ENCODE results near the gene CD63.

DNA sequence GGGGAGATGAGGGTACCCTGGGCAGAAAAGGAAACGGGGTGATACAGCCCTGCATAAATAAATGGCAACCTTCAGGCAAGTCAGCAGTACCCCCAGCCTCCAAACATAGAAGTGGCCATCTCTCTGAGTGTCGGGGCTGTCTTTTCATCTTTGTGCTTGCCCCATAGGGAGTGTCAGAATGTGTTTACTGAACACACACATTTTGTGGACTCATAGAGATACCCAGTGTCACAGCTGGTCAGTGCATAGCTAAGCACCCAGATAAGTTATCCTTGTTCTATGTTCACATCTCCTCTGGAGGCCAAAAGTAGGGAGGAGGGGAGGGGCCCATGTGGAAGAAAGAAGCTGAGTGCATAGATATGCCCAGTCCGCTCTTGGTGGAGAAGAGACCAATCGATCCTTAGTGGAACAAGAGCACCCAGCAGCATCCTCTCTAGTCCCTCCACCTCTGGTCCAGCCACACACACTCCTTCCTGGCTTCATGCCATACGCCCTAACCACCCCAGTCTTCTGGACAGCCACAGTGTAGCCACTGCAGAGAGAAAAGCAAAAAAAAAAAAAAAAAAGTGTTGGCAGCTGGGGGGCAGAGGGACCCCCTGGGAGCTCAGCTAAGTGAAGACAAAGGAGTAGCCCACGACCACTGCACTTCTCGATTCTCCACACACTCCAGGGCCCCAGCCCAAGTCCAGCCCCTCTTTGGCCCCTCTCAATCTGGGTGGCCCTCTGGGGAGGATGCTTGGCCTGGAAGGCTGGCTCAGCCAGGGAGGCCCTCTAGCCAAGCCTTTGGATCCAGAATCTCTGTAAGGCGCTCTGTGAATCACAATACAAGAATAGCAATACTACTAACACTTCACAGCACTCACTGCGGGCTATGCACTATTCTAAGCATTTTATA lies 23.7 kb downstream of the CD63 start:
- TF ChIP-seq, protein P1, sequence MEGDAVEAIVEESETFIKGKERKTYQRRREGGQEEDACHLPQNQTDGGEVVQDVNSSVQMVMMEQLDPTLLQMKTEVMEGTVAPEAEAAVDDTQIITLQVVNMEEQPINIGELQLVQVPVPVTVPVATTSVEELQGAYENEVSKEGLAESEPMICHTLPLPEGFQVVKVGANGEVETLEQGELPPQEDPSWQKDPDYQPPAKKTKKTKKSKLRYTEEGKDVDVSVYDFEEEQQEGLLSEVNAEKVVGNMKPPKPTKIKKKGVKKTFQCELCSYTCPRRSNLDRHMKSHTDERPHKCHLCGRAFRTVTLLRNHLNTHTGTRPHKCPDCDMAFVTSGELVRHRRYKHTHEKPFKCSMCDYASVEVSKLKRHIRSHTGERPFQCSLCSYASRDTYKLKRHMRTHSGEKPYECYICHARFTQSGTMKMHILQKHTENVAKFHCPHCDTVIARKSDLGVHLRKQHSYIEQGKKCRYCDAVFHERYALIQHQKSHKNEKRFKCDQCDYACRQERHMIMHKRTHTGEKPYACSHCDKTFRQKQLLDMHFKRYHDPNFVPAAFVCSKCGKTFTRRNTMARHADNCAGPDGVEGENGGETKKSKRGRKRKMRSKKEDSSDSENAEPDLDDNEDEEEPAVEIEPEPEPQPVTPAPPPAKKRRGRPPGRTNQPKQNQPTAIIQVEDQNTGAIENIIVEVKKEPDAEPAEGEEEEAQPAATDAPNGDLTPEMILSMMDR (IDR thresholded peaks at IDR 0.05; ENCODE audit: low read depth, low read length), result no peak
- no peak for TF ChIP-seq POLR2A (IDR thresholded peaks at IDR 0.05; ENCODE audit: extremely low read depth, insufficient read length)

Data from NB4 (cell line).